Measurements from ENCODE around the gene AK5. TPM values are rescaled to one million over a fixed set of nuclear protein-coding genes. Genes with fewer than 3 reads are reported as not detected.
A peak's percentile ranks its signal among the peaks of the same experiment; 100 is the strongest.

The AK5 gene
- total and polyA plus RNA-seq, 2 donors (not counting 1 experiment from before 2014, with no cell fraction given) = 0.18 TPM; not detected in 1

- Histone ChIP-seq H3K27me3 (replicated peaks in 1 of 4; ENCODE audit: control extremely low read depth in 1 of 4, control insufficient read depth in 3 of 4, insufficient read depth in 4 of 4, low read length in 3 of 4) (peaks cover 0 to 21% (median 12%) of the 10 kb centered on the region in 4 experiments), H3K36me3 (replicated peaks in 1 of 2; ENCODE audit: control extremely low read depth in 1 of 2, control insufficient read depth in 1 of 2, extremely low read depth in 1 of 2, insufficient read depth in 2 of 2, low read length in 1 of 2) (no peaks in the 10 kb centered on the region), H3K9me3 (ENCODE audit: control extremely low read depth in 1 of 3, control insufficient read depth in 2 of 3, insufficient read depth in 1 of 3, low read length in 2 of 3) (no peaks in the 10 kb centered on the region), H2AFZ (ENCODE audit: insufficient read depth, low read depth, low read length, poor library complexity, severe bottlenecking) (no peak overlapping the region), H4K20me1 (ENCODE audit: control insufficient read depth, insufficient read depth, low read length, poor library complexity, severe bottlenecking) (no peaks in the 10 kb centered on the region), H3K79me2 (ENCODE audit: control insufficient read depth, insufficient read depth, low read length) (no peaks in the 10 kb centered on the region), H3K9ac (ENCODE audit: low read length) (no peak overlapping the region), H3K4me1 (ENCODE audit: control insufficient read depth in 2 of 2, insufficient read depth in 2 of 2, low read length in 2 of 2) (peaks cover 21 to 25% of the 10 kb centered on the region in 2 donors), H3K4me3 (ENCODE audit: control extremely low read depth in 1 of 5, extremely low read depth in 1 of 5, insufficient read depth in 1 of 5, low read depth in 2 of 5, low read length in 4 of 5) (no peak overlapping the region), H3K4me2 (replicated peaks; ENCODE audit: low read depth, low read length, poor library complexity, severe bottlenecking) (no peak overlapping the region), H3K27ac (ENCODE audit: low read length in 2 of 2) (no peak overlapping the region)
- H3K27ac Mint-ChIP-seq = no peak overlapping the region
- no peaks in the 10 kb centered on the region for H3K9me3 Mint-ChIP-seq (ENCODE audit: insufficient read depth)
- H3K4me1 Mint-ChIP-seq = peaks cover 21% of the 10 kb centered on the region
- H3K4me3 Mint-ChIP-seq = no peak overlapping the region
- TF ChIP-seq EZH2 (IDR thresholded peaks at IDR 0.05; ENCODE audit: borderline replicate concordance, insufficient read depth, low read depth, low read length, poor library complexity, severe bottlenecking) (no peak), CTCF (IDR thresholded peaks at IDR 0.05) (no peak)
- intact Hi-C loops (cut with micrococcal nuclease) = no loop called here
- ATAC-seq (ENCODE audit: low read depth) (no peak), DNase-seq (no peak)
- CTCF ChIA-PET = no interaction called here
- POLR2A ChIA-PET = no interaction called here
- H3K27me3 Mint-ChIP-seq = peaks cover 45% of the 10 kb centered on the region
- WGBS (ENCODE audit: insufficient coverage) = no CpG with 5 or more reads among the region's 2 CpGs
Measured at GRCh38 chr1:77276941-77277340, 4.9 kb upstream of the AK5 start.

- peaks cover 49% of the 10 kb centered on the region for H3K27me3 Mint-ChIP-seq
- Histone ChIP-seq H4K20me1 (ENCODE audit: control insufficient read depth, insufficient read depth, low read length, poor library complexity, severe bottlenecking) (no peaks in the 10 kb centered on the region), H3K79me2 (ENCODE audit: control insufficient read depth, insufficient read depth, low read length) (no peaks in the 10 kb centered on the region), H3K9me3 (ENCODE audit: control extremely low read depth in 1 of 3, control insufficient read depth in 2 of 3, insufficient read depth in 1 of 3, low read length in 2 of 3) (peaks cover 0 to 7% (median 0%) of the 10 kb centered on the region in 3 donors), H3K4me3 (ENCODE audit: control extremely low read depth in 1 of 5, extremely low read depth in 1 of 5, insufficient read depth in 1 of 5, low read depth in 2 of 5, low read length in 4 of 5) (no peak overlapping the region), H2AFZ (ENCODE audit: insufficient read depth, low read depth, low read length, poor library complexity, severe bottlenecking) (no peak overlapping the region), H3K4me1 (ENCODE audit: control insufficient read depth in 2 of 2, insufficient read depth in 2 of 2, low read length in 2 of 2) (peaks cover 33 to 42% of the 10 kb centered on the region in 2 donors), H3K9ac (ENCODE audit: low read length) (no peak overlapping the region), H3K36me3 (replicated peaks in 1 of 2; ENCODE audit: control extremely low read depth in 1 of 2, control insufficient read depth in 1 of 2, extremely low read depth in 1 of 2, insufficient read depth in 2 of 2, low read length in 1 of 2) (no peaks in the 10 kb centered on the region), H3K27me3 (replicated peaks in 1 of 4; ENCODE audit: control extremely low read depth in 1 of 4, control insufficient read depth in 3 of 4, insufficient read depth in 4 of 4, low read length in 3 of 4) (peaks cover 1 to 43% (median 35%) of the 10 kb centered on the region in 4 experiments), H3K27ac (ENCODE audit: low read length in 2 of 2) (no peak overlapping the region), H3K4me2 (replicated peaks; ENCODE audit: low read depth, low read length, poor library complexity, severe bottlenecking) (peak overlapping the region; percentile 25)
- H3K4me3 Mint-ChIP-seq = peak overlapping the region; percentile 20
- H3K27ac Mint-ChIP-seq = no peak overlapping the region
- intact Hi-C loops (cut with micrococcal nuclease) = no loop called here
- ChIA-PET CTCF (no interaction called here), POLR2A (no interaction called here)
- H3K4me1 Mint-ChIP-seq = peaks cover 34% of the 10 kb centered on the region
- TF ChIP-seq CTCF (IDR thresholded peaks at IDR 0.05) = no peak
- no peak for TF ChIP-seq EZH2 (IDR thresholded peaks at IDR 0.05; ENCODE audit: borderline replicate concordance, insufficient read depth, low read depth, low read length, poor library complexity, severe bottlenecking)
- DNase-seq = peak; percentile 19
- no peaks in the 10 kb centered on the region for H3K9me3 Mint-ChIP-seq (ENCODE audit: insufficient read depth)
- no peak for ATAC-seq (ENCODE audit: low read depth)
- 0% methylated on average over 2 of the region's 2 CpGs for WGBS (ENCODE audit: insufficient coverage)
Measured at GRCh38 chr1:77279929-77280328, 1.9 kb upstream of the AK5 start.

All from B cell (primary cell).